Adrenal gland (tissue), 12 donors: Measurements from ENCODE around the gene CD274. TPM values are rescaled to one million over a fixed set of nuclear protein-coding genes. Genes with fewer than 3 reads are reported as not detected.
A peak's percentile ranks its signal among the peaks of the same experiment; 100 is the strongest.

Experiments
- DNase-seq, 7 donors: peaks; one replicate each; pipeline ENCODE4 v3.0.0-alpha.2; 2019 to 2020
- H3K27ac ChIP-seq, 5 donors: fragments of 200-600 bp; sonication (generic) in 4 of 5; 1 replicate in 3 of 5; 2 replicates in 2 of 5; pipeline versions ENCODE4 v1.5.1 to v1.8.0; 2016 to 2020; ENCODE audit warnings: mild to moderate bottlenecking in 1 of 5
- H3K27me3 ChIP-seq: fragments of 200-600 bp; 2 replicates; pipeline ENCODE4 v1.8.0; 2021
- H3K36me3 ChIP-seq, 2 donors: fragments of 200-600 bp; replicated peaks in 1 of 2; 1 replicate in 1 of 2; 2 replicates in 1 of 2; pipeline versions ENCODE4 v1.5.1 to v1.8.0; 2018 to 2022
- H3K4me1 ChIP-seq, 2 donors: fragments of 200-600 bp; replicated peaks in 1 of 2; 1 replicate in 1 of 2; 2 replicates in 1 of 2; pipeline versions ENCODE4 v1.5.1 to v1.8.0; 2018 to 2021
- H3K4me3 ChIP-seq, 4 donors: fragments of 200-600 bp; sonication (generic) in 3 of 4; one replicate each; pipeline ENCODE4 v1.5.1; 2016 to 2018
- H3K9me3 ChIP-seq, 3 donors: fragments of 200-600 bp; sonication (generic) in 1 of 3; replicated peaks in 1 of 3; 1 replicate in 2 of 3; 2 replicates in 1 of 3; pipeline versions ENCODE4 v1.5.1 to v1.8.0; 2016 to 2021
- CTCF ChIP-seq, 6 experiments: fragments of 450-650 bp in 4 of 6; fragments of 200-600 bp in 2 of 6; sonication (generic) in 1 of 6; IDR thresholded peaks; 1 replicate in 5 of 6; 2 replicates in 1 of 6; pipeline versions ENCODE4 v1.5.1 to v1.8.0; 2016 to 2021; ENCODE audit warnings: antibody characterized with exemption in 6 of 6, mild to moderate bottlenecking in 2 of 6, moderate library complexity in 1 of 6
- POLR2A ChIP-seq, 2 donors: fragments of 450-650 bp; IDR thresholded peaks; one replicate each; pipeline ENCODE4 v1.6.1; 2017; ENCODE audit warnings: antibody characterized with exemption in 2 of 2, mild to moderate bottlenecking in 2 of 2, moderate library complexity in 1 of 2
- WGBS, 4 donors: extraction: QIAGEN DNeasy Blood & Tissue Kit in 2 of 4; methylation state at CpG; one replicate each; pipeline versions ENCODE4 v1.1.5 to v1.1.7; 2013 to 2017; 5-methylcytosine and 5-hydroxymethylcytosine counted together
- intact Hi-C, 2 donors: fragments of 100-400 bp; cut with DNase I; formaldehyde crosslinking; loops; one replicate each; pipeline versions ENCODE4 v1.14.1 to v1.15.0; 2022 to 2023
- polyA plus RNA-seq, 3 donors: library from polyadenylated mRNA; stranded (reverse); fragments of 200-250 nt in 2 of 3; fragments of 350-450 nt in 1 of 3; fragmentation: Illumina TruSeq in 1 of 3; extraction: RNeasy Lipid Tissue Mini Kit (QIAGEN cat#74804) in 1 of 3; gene quantifications; one replicate each; pipeline ENCODE4 v1.2.3, GENCODE V29; 2013 to 2014
- total RNA-seq, 9 donors: library from RNA; depleted of rRNA in 4 of 9; stranded (reverse); fragments of >200 nt in 4 of 9; fragments of 120-200 nt in 1 of 9; fragmentation: NEBNext Ultra II Directional in 1 of 9; extraction: Animal tissue kit (Norgen Biotek cat#: 25700) in 1 of 9; gene quantifications; one replicate each; pipeline versions ENCODE4 v1.1.0 to v1.2.4, GENCODE V29; 2013 to 2023
- donor health status: healthy with polysubstance abuse.
- donor health status: Bipolar disorder and iron deficiency.
- donor health status: DM: yes; HTN: yes; CAD: no.
- donor health status: DM: no; HTN: no; CAD: no.
- donor health status: DM: no; HTN: no; CAD: no.
- donor health status: DM: yes; HTN: yes; CAD: no.

CD274 gene
- total and polyA plus RNA-seq, 12 donors = 0.66 to 5.8 (median 2.0) TPM

GRCh38 chr9:5447337-5447736 is 3.0 kb upstream of the CD274 start:
- intact Hi-C loops = loop anchor here in 1 of 2 donors (10.0 kb wide), 1 partner anchor 683 kb away; no protein-coding TSS in a partner anchor
- no peaks in the 10 kb centered on the region for H3K27me3 ChIP-seq
- H3K4me1 ChIP-seq = peaks cover 0 to 22% of the 10 kb centered on the region in 2 donors
- H3K36me3 ChIP-seq = no peaks in the 10 kb centered on the region
- H3K9me3 ChIP-seq = no peaks in the 10 kb centered on the region
- no peak overlapping the region for H3K4me3 ChIP-seq
- 70 to 86% (median 84%) methylated on average over 3 of the region's 3 CpGs for WGBS, 4 donors
- DNase-seq = no peak
- TF ChIP-seq POLR2A (IDR thresholded peaks at IDR 0.05) = no peak
- TF ChIP-seq CTCF (IDR thresholded peaks at IDR 0.05) = no peak
- H3K27ac ChIP-seq = no peak overlapping the region

- DNase-seq = no peak
- H3K4me3 ChIP-seq = no peak overlapping the region
- TF ChIP-seq POLR2A (IDR thresholded peaks at IDR 0.05) = no peak
- H3K36me3 ChIP-seq = no peaks in the 10 kb centered on the region
- H3K27ac ChIP-seq = no peak overlapping the region
- H3K4me1 ChIP-seq = peaks cover 0 to 26% of the 10 kb centered on the region in 2 donors
- H3K27me3 ChIP-seq = no peaks in the 10 kb centered on the region
- intact Hi-C loops = loop anchor here in 1 of 2 donors (10.0 kb wide), 1 partner anchor 683 kb away; no protein-coding TSS in a partner anchor
- WGBS, 4 donors = 82 to 87% (median 84%) methylated on average over 2 of the region's 2 CpGs
- H3K9me3 ChIP-seq = no peaks in the 10 kb centered on the region
Measured at GRCh38 chr9:5448016-5448415, 2.3 kb upstream of the CD274 start.

GRCh38 chr9:5448461-5449435 is 1.6 kb upstream of the CD274 start:
- no peaks in the 10 kb centered on the region for H3K9me3 ChIP-seq
- intact Hi-C loops = loop anchor here in 1 of 2 donors (10.0 kb wide), 1 partner anchor 684 kb away; no protein-coding TSS in a partner anchor
- DNase-seq = no peak
- peak overlapping the region in 2 of 5 donors; percentile 77 to 85 for H3K27ac ChIP-seq
- H3K27me3 ChIP-seq = no peaks in the 10 kb centered on the region
- 80 to 85% (median 83%) methylated on average over 5 of the region's 5 CpGs for WGBS, 4 donors
- H3K36me3 ChIP-seq = no peaks in the 10 kb centered on the region
- H3K4me3 ChIP-seq = no peak overlapping the region
- peaks cover 0 to 26% of the 10 kb centered on the region in 2 donors for H3K4me1 ChIP-seq
- no peak for TF ChIP-seq CTCF (IDR thresholded peaks at IDR 0.05)
- TF ChIP-seq POLR2A (IDR thresholded peaks at IDR 0.05) = no peak

- intact Hi-C loops = loop anchor here (5.0 to 10.0 kb wide), 3 partner anchors 143 to 685 kb away; no protein-coding TSS in a partner anchor
- H3K9me3 ChIP-seq = no peaks in the 10 kb centered on the region
- H3K4me1 ChIP-seq = peaks cover 0 to 26% of the 10 kb centered on the region in 2 donors
- DNase-seq = no peak
- 28 to 38% (median 30%) methylated on average over 15 of the region's 15 CpGs for WGBS, 4 donors
- H3K36me3 ChIP-seq = no peaks in the 10 kb centered on the region
- H3K27me3 ChIP-seq = no peaks in the 10 kb centered on the region
- no peak for TF ChIP-seq CTCF (IDR thresholded peaks at IDR 0.05)
- peak overlapping the region; percentile 7 to 61 (median 32) for H3K4me3 ChIP-seq
- peak overlapping the region; percentile 41 to 85 (median 77) for H3K27ac ChIP-seq
Measured at GRCh38 chr9:5449521-5450358, 602 bp upstream of the CD274 start.
